GM12891 (cell line): Measurements from ENCODE around the gene PEX7.

ENCODE experiments used
- DNase-seq: peaks from one replicate; pipeline ENCODE4 v3.0.0; 2011; ENCODE audit warnings: low spot score; ENCODE audit not compliant: insufficient read length
- FAIRE-seq: peaks from 2 replicates; lab custom pipeline; 2011; peaks lifted over from hg19 to GRCh38; lab: Jason Lieb, UNC
- PAX5 ChIP-seq: IDR thresholded peaks from 2 replicates; pipeline ENCODE4 v1.6.1; 2011; ENCODE audit warnings: low read length, moderate library complexity, mild to moderate bottlenecking; ENCODE audit not compliant: insufficient read depth, severe bottlenecking
- POLR2A ChIP-seq: IDR thresholded peaks from 2 replicates; pipeline ENCODE4 v1.6.1; 2011; ENCODE audit warnings: low read depth, low read length, control low read depth
- POLR2AphosphoS5 ChIP-seq: IDR thresholded peaks from 2 replicates; pipeline ENCODE4 v1.6.1; 2011; ENCODE audit warnings: low read depth, low read length, control low read depth
- POU2F2 ChIP-seq: IDR thresholded peaks from 2 replicates; pipeline ENCODE4 v1.6.1; 2011; ENCODE audit warnings: low read depth, mild to moderate bottlenecking, control low read depth, low read length, moderate library complexity
- SPI1 ChIP-seq: IDR thresholded peaks from 2 replicates; pipeline ENCODE4 v1.6.1; 2011; ENCODE audit warnings: low read depth, low read length, control low read depth
- TAF1 ChIP-seq: IDR thresholded peaks from 2 replicates; pipeline ENCODE4 v1.6.1; 2011; ENCODE audit warnings: low read depth, low read length, control low read depth

Gene PEX7

DNA sequence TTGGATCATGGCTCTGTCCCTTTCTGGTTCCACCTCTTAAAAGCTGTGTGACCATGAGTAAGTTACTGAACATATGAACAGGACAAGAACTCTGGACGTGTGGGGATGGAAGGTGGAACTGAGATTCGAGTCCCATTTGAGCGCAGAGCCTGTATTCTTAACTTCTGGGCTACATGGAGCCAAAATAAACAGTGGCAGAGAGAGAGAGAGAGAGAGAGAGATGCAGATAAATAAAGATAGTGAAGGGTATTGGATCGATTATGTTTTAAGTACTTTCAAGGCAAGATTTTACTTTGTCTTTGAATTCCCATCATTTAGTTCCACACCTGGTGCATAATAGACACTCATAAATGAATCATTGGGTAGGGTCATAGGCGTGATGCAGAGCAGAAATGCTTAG lies 139.5 kb downstream of the PEX7 start:
- no peak for TF ChIP-seq TAF1
- TF ChIP-seq POU2F2 = no peak
- TF ChIP-seq PAX5 = no peak
- no peak for TF ChIP-seq POLR2AphosphoS5
- no peak for TF ChIP-seq POLR2A
- no peak for TF ChIP-seq SPI1
- no peak for DNase-seq
- no peak for FAIRE-seq

DNA sequence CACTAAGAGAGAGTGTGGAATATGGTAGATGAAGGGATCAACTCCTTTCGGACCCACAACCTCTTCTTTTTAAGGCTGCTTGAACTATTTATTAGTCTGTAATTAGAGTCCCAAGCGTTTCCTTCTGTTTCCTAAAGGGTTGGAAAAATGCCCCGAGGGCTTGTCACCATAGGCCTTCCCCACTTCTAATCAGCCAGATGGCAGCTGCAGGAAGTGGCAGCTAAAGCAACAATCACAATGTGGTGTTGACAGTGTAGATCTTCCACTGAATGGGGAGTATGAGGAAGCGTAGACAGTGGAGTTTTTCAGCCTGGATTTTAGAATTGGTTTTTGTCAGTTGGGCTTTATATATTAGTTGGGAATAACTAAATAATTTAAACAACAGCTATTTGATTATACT lies 140.3 kb downstream of the PEX7 start:
- FAIRE-seq (no peak), DNase-seq (no peak)
- TF ChIP-seq POLR2A (no peak), TAF1 (no peak), POLR2AphosphoS5 (no peak), PAX5 (no peak), POU2F2 (no peak), SPI1 (no peak)

DNA sequence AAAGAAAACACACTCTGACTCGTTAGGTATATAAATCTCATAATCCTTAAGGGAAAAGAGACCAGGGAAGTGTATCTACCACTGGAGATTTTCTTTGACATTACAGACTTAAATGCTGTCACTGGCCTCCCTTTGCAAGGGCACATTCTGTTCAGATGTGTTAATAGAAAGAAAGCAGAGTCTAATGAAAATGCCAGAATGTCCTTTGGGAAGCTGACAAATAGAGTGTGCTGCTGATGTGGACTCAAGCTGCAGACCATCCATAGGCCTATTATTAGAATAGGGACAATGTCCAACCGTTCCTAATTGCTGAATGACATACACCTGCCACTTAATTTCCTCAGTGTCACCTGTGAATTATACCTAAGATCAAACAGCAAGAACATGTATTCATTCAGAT lies 140.9 kb downstream of the PEX7 start:
- DNase-seq (no peak), FAIRE-seq (no peak)
- no peak for TF ChIP-seq PAX5
- no peak for TF ChIP-seq TAF1
- no peak for TF ChIP-seq SPI1
- TF ChIP-seq POLR2AphosphoS5 = no peak
- TF ChIP-seq POU2F2 = no peak
- no peak for TF ChIP-seq POLR2A
